ENCODE measurements around the gene ZNF628. TPM values are rescaled to one million over a fixed set of nuclear protein-coding genes. Genes with fewer than 3 reads are reported as not detected.

The ZNF628 gene
- total RNA-seq, 4 donors from 2014 or later = 7.4 to 22.3 (median 14.1) TPM

- ATAC-seq (no peak), DNase-seq (no peak)
- intact Hi-C loops (cut with DNase I; ENCODE audit: low total_unique reads) = no loop called here
- in situ Hi-C loops (cut with MboI; ENCODE audit: low sequenced_read_pairs in 4 of 4) = no loop called here
- H3K4me3 ChIP-seq = no peak overlapping the region
- peaks cover 3 to 11% of the 10 kb centered on the region in 2 donors for H3K4me1 ChIP-seq
- no peak for TF ChIP-seq CTCF (IDR thresholded peaks at IDR 0.05 in 4 of 5, conservative IDR thresholded peaks at IDR 0.05 in 1 of 5)
- no peak for TF ChIP-seq POLR2A (IDR thresholded peaks at IDR 0.05)
- no peaks in the 10 kb centered on the region for H3K36me3 ChIP-seq
- no peaks in the 10 kb centered on the region for H3K9me3 ChIP-seq
- peaks cover 33 to 43% (median 35%) of the 10 kb centered on the region in 3 donors for H3K27me3 ChIP-seq
- no peak overlapping the region for H3K27ac ChIP-seq
Observed at GRCh38 chr19:55451163-55451964, 25.1 kb upstream of the ZNF628 start.

- H3K36me3 ChIP-seq = no peaks in the 10 kb centered on the region
- no peak overlapping the region for H3K27ac ChIP-seq
- H3K4me1 ChIP-seq = peaks cover 3 to 11% of the 10 kb centered on the region in 2 donors
- peak overlapping the region in 1 of 4 donors; percentile 19 for H3K4me3 ChIP-seq
- H3K9me3 ChIP-seq = no peaks in the 10 kb centered on the region
- in situ Hi-C loops (cut with MboI; ENCODE audit: low sequenced_read_pairs in 4 of 4) = no loop called here
- TF ChIP-seq CTCF (IDR thresholded peaks at IDR 0.05 in 4 of 5, conservative IDR thresholded peaks at IDR 0.05 in 1 of 5) (no peak), POLR2A (IDR thresholded peaks at IDR 0.05) (no peak)
- DNase-seq (no peak), ATAC-seq (no peak)
- H3K27me3 ChIP-seq = peaks cover 31 to 35% (median 33%) of the 10 kb centered on the region in 3 donors
- intact Hi-C loops (cut with DNase I; ENCODE audit: low total_unique reads) = no loop called here
Observed at GRCh38 chr19:55451965-55452748, 24.3 kb upstream of the ZNF628 start.

- no peaks in the 10 kb centered on the region for H3K36me3 ChIP-seq
- in situ Hi-C loops (cut with MboI; ENCODE audit: low sequenced_read_pairs in 4 of 4) = no loop called here
- peaks cover 27 to 33% (median 31%) of the 10 kb centered on the region in 3 donors for H3K27me3 ChIP-seq
- peaks cover 3 to 11% of the 10 kb centered on the region in 2 donors for H3K4me1 ChIP-seq
- peak overlapping the region in 1 of 4 donors; percentile 19 for H3K4me3 ChIP-seq
- peak; percentile 82 to 93 for ATAC-seq
- peak; percentile 35 to 71 for DNase-seq
- intact Hi-C loops (cut with DNase I; ENCODE audit: low total_unique reads) = no loop called here
- TF ChIP-seq POLR2A (IDR thresholded peaks at IDR 0.05) = no peak
- peak in 1 of 5 experiments; percentile 29 for TF ChIP-seq CTCF (IDR thresholded peaks at IDR 0.05 in 4 of 5, conservative IDR thresholded peaks at IDR 0.05 in 1 of 5)
- no peaks in the 10 kb centered on the region for H3K9me3 ChIP-seq
- H3K27ac ChIP-seq = no peak overlapping the region
Observed at GRCh38 chr19:55452749-55453346, 23.6 kb upstream of the ZNF628 start.

GRCh38 chr19:55453511-55454260 lies 22.7 kb upstream of the ZNF628 start:
- Histone ChIP-seq H3K4me1 (peaks cover 3 to 11% of the 10 kb centered on the region in 2 donors), H3K36me3 (no peaks in the 10 kb centered on the region), H3K4me3 (no peak overlapping the region), H3K9me3 (no peaks in the 10 kb centered on the region), H3K27ac (no peak overlapping the region), H3K27me3 (peaks cover 27 to 33% (median 31%) of the 10 kb centered on the region in 3 donors)
- intact Hi-C loops (cut with DNase I; ENCODE audit: low total_unique reads) = no loop called here
- TF ChIP-seq POLR2A (IDR thresholded peaks at IDR 0.05) = no peak
- TF ChIP-seq CTCF (IDR thresholded peaks at IDR 0.05 in 4 of 5, conservative IDR thresholded peaks at IDR 0.05 in 1 of 5) = no peak
- DNase-seq (no peak), ATAC-seq (no peak)
- in situ Hi-C loops (cut with MboI; ENCODE audit: low sequenced_read_pairs in 4 of 4) = no loop called here

Measured in gastrocnemius medialis (tissue), 4 donors.